SK-N-SH treated with all-trans-retinoic acid at 6 μM for 48 hours (cell line): ENCODE results near the gene TRIM73.
"Not testable (repeated sequence)": the region's sequence is repeated elsewhere in the genome, so short reads cannot be mapped to it uniquely, and the experiment has no call there.

Source experiments
- CSDC2 ChIP-seq: fragments of 250-450 bp; sonication (Bioruptor Pico); IDR thresholded peaks from 2 replicates; pipeline ENCODE4 v1.5.0; 2020; ENCODE audit warnings: mild to moderate bottlenecking, moderate library complexity
- OSR1 ChIP-seq: fragments of 250-450 bp; sonication (Bioruptor Pico); IDR thresholded peaks from 2 replicates; pipeline ENCODE4 v1.8.0; 2022; ENCODE audit warnings: moderate library complexity, mild to moderate bottlenecking, inconsistent platforms
- ZFP3 ChIP-seq: fragments of 250-450 bp; sonication (Bioruptor Pico); IDR thresholded peaks from 2 replicates; pipeline ENCODE4 v1.5.0; 2020; ENCODE audit warnings: mild to moderate bottlenecking, moderate library complexity
- TF ChIP-seq, protein P1 (sequence below): fragments of 250-450 bp; sonication (Bioruptor Pico); IDR thresholded peaks from 2 replicates; pipeline ENCODE4 v1.5.1; 2021; ENCODE audit warnings: mild to moderate bottlenecking, moderate library complexity
- TF ChIP-seq, protein P2 (sequence below): fragments of 250-450 bp; sonication (Bioruptor Pico); IDR thresholded peaks from 2 replicates; pipeline ENCODE4 v1.8.0; 2020; ENCODE audit warnings: mild to moderate bottlenecking, moderate library complexity, borderline replicate concordance

DNA sequence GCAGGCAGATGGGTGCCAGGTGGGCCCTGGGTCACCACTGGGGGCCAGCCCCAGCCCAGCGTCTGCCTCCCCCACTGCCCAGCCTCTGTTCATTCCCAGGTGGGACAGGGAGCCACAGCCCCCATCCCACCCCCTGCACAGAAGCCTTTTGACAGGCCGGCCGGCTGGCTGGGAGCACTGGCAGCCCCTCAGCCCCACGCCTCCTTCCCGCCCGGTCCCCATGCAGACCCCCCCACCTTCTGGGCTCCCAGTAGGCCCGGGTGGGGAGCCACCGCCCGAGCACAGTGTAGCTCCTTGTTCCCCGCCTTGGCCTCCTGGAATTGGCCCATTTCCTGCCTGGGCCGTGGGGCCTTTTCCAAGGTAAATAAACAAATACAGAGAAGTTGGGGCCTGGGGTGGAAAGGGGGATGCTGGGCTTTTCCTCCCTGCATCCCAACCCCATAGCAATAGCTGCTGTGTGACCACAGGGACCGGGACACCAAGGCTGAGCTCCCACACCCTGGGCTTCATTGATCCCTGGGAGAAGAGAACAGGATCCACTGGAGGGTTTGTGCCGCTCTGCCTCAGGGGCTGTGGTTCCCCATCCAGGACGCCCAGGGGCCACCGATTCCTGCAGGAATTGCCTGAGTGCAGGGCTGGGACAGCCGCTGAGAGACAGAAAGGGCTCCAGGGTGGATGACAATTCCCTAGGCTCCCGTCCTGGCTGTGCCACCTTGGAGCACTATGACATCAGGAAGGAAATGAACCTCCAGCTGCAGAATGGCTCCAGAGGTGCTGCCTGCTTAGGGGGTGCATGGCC, 20.7 kb upstream of the TRIM73 start:
- TF ChIP-seq, protein P1, sequence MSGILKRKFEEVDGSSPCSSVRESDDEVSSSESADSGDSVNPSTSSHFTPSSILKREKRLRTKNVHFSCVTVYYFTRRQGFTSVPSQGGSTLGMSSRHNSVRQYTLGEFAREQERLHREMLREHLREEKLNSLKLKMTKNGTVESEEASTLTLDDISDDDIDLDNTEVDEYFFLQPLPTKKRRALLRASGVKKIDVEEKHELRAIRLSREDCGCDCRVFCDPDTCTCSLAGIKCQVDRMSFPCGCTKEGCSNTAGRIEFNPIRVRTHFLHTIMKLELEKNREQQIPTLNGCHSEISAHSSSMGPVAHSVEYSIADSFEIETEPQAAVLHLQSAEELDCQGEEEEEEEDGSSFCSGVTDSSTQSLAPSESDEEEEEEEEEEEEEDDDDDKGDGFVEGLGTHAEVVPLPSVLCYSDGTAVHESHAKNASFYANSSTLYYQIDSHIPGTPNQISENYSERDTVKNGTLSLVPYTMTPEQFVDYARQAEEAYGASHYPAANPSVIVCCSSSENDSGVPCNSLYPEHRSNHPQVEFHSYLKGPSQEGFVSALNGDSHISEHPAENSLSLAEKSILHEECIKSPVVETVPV (CRISPR knock-in tag), result not testable (repeated sequence)
- TF ChIP-seq, protein P2, sequence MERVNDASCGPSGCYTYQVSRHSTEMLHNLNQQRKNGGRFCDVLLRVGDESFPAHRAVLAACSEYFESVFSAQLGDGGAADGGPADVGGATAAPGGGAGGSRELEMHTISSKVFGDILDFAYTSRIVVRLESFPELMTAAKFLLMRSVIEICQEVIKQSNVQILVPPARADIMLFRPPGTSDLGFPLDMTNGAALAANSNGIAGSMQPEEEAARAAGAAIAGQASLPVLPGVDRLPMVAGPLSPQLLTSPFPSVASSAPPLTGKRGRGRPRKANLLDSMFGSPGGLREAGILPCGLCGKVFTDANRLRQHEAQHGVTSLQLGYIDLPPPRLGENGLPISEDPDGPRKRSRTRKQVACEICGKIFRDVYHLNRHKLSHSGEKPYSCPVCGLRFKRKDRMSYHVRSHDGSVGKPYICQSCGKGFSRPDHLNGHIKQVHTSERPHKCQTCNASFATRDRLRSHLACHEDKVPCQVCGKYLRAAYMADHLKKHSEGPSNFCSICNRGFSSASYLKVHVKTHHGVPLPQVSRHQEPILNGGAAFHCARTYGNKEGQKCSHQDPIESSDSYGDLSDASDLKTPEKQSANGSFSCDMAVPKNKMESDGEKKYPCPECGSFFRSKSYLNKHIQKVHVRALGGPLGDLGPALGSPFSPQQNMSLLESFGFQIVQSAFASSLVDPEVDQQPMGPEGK (CRISPR knock-in tag), result not testable (repeated sequence)
- not testable (repeated sequence) for TF ChIP-seq OSR1; CSDC2 (CRISPR knock-in tag); ZFP3
